HepG2 (cell line): ENCODE results near the gene UROD. TPM values are rescaled to one million over a fixed set of nuclear protein-coding genes. Genes with fewer than 3 reads are reported as not detected.

Experiments used
- GLI4 ChIP-seq: sonication (generic); formaldehyde crosslinking; IDR thresholded peaks from 2 replicates; pipeline ENCODE4 v1.5.1; 2020; ENCODE audit warnings: missing genetic modification reagents, mild to moderate bottlenecking, moderate library complexity, borderline replicate concordance
- MXD4 ChIP-seq: IDR thresholded peaks from 2 replicates; pipeline ENCODE4 v1.6.1; 2016; ENCODE audit warnings: mild to moderate bottlenecking, missing biosample characterization, missing genetic modification reagents
- RARA ChIP-seq: IDR thresholded peaks from 2 replicates; pipeline ENCODE4 v1.6.1; 2016; ENCODE audit warnings: missing genetic modification reagents, missing compliant biosample characterization
- RERE ChIP-seq: IDR thresholded peaks from 2 replicates; pipeline ENCODE4 v1.6.1; 2016; ENCODE audit warnings: low read depth, missing genetic modification reagents, missing compliant biosample characterization
- TCF12 ChIP-seq, 2 experiments: fragments of 450-650 bp in 1 of 2; sonication (generic) in 1 of 2; formaldehyde crosslinking in 1 of 2; IDR thresholded peaks; 2 replicates each; pipeline versions ENCODE4 v1.6.1 to v1.8.0; 2017 to 2022; ENCODE audit warnings: antibody characterized with exemption in 1 of 2, mild to moderate bottlenecking in 1 of 2, missing genetic modification reagents in 1 of 2, moderate library complexity in 1 of 2
- ZNF367 ChIP-seq: sonication (generic); formaldehyde crosslinking; IDR thresholded peaks from 2 replicates; pipeline ENCODE4 v1.4.0; 2020; ENCODE audit warnings: missing genetic modification reagents, borderline replicate concordance
- ZNF558 ChIP-seq: sonication (generic); formaldehyde crosslinking; IDR thresholded peaks from 2 replicates; pipeline ENCODE4 v1.9.0; 2022; ENCODE audit warnings: mild to moderate bottlenecking, missing genetic modification reagents, borderline replicate concordance
- ZNF691 ChIP-seq: sonication (generic); formaldehyde crosslinking; IDR thresholded peaks from 2 replicates; pipeline ENCODE4 v1.4.0; 2020; ENCODE audit warnings: missing genetic modification reagents, low read depth, mild to moderate bottlenecking, borderline replicate concordance
- ZNF891 ChIP-seq: sonication (generic); formaldehyde crosslinking; IDR thresholded peaks from 2 replicates; pipeline ENCODE4 v1.5.0; 2020; ENCODE audit warnings: mild to moderate bottlenecking, missing genetic modification reagents
- polyA plus RNA-seq, 8 experiments: library from polyadenylated mRNA; depleted of rRNA in 3 of 8; stranded (reverse) in 7 of 8; unstranded in 1 of 8; fragments of >200 nt; fragmentation: Illumina TruSeq in 4 of 8; extraction: Trizol in 4 of 8; gene quantifications; 2 replicates each; pipeline versions ENCODE4 v1.2.1 to v1.2.3, GENCODE V29; 2011 to 2016; ENCODE audit warnings: low read depth in 4 of 8, missing spikeins in 1 of 8, mixed read lengths in 1 of 8; ENCODE audit not compliant: insufficient read depth in 1 of 8
- total RNA-seq, 5 experiments: library from RNA; depleted of rRNA; stranded (reverse); fragments of >200 nt; fragmentation: Illumina TruSeq; extraction: Trizol; gene quantifications; 2 replicates each; pipeline ENCODE4 v1.2.3, GENCODE V29; 2016; ENCODE audit warnings: low read depth in 1 of 5
- TF ChIP-seq, protein P1 (sequence below): sonication (generic); formaldehyde crosslinking; conservative IDR thresholded peaks from 2 replicates; pipeline ENCODE4 v1.4.0; 2020; ENCODE audit warnings: missing genetic modification reagents
- TF ChIP-seq, protein P2 (sequence below): sonication (generic); formaldehyde crosslinking; IDR thresholded peaks from 2 replicates; pipeline ENCODE4 v1.8.0; 2023; ENCODE audit warnings: mild to moderate bottlenecking, missing genetic modification reagents

UROD gene
- total and polyA plus RNA-seq, 2 of the 13 experiments (the other 11 are each of a cell fraction or from before 2014, with no cell fraction given): 162 to 171 TPM

DNA sequence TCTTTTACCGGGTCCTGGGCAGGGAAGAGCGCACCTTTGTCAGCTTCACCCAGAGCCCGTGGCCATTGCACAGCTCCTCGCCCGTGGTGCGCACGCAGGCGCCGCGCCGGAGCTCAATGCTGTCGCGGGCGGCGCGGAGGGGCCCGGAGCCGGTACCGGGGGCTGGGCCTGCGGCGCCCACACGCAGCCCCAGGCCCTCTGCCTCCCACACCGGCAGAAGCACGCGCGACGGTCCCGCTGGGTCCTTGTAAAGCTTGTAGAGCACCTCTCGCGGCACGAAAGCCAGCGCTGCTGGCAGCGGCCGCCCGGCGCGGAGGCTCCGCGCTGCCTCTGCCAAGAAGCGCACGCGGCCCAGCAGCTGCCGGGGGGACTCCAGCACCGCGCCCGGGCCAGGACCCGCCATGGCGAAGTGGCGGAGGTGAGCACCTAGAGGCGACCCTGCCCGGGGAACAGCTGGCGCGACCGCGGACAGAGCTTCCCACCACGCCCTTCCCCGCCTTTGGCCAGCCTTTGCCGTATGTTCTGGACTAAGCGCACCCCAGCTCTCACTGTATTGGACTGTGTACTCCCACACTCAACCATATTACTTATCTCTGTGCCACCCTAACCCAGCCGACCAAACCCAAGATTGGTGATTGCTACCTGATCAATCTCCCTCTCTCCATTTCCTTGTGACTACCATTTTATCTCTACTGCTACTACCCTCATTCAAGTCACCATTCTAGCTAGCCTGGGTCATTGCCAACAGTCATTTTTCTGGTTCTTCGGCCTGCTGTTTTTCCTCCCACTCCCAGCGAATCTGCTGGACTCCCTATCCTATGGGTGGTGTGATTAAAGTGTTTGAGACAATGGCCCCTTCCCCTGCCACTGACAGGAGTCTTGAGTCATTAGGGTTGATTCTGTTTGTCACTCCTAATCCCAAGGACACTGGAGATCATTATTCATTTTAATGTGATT, 921 bp upstream of the UROD start, which contains the start of gene HECTD3 (continued):
- TF ChIP-seq RERE (CRISPR knock-in tag) (no peak), RARA (CRISPR knock-in tag) (no peak), MXD4 (CRISPR knock-in tag) (0 out of 2 replicates have a peak, but pooled peaks have one; percentile 22), ZNF558 (peak; percentile 79; the same call in 1 of the 2 replicates), ZNF367 (CRISPR knock-in tag) (no peak), ZNF891 (CRISPR knock-in tag) (0 out of 2 replicates have a peak, but pooled peaks have one; percentile 42), ZNF691 (CRISPR knock-in tag) (0 out of 2 replicates have a peak, but pooled peaks have one; percentile 14), TCF12 (IDR thresholded peaks at IDR 0.05) (no peak), TCF12 (CRISPR knock-in tag; IDR thresholded peaks at IDR 0.05) (peak; percentile 81; the same call in 1 of the 2 replicates), GLI4 (CRISPR knock-in tag) (0 out of 2 replicates have a peak, but pooled peaks have one; percentile 62)
- TF ChIP-seq, protein P1, sequence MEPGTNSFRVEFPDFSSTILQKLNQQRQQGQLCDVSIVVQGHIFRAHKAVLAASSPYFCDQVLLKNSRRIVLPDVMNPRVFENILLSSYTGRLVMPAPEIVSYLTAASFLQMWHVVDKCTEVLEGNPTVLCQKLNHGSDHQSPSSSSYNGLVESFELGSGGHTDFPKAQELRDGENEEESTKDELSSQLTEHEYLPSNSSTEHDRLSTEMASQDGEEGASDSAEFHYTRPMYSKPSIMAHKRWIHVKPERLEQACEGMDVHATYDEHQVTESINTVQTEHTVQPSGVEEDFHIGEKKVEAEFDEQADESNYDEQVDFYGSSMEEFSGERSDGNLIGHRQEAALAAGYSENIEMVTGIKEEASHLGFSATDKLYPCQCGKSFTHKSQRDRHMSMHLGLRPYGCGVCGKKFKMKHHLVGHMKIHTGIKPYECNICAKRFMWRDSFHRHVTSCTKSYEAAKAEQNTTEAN (CRISPR knock-in tag): 0 out of 2 replicates have a peak, but pooled peaks have one; percentile 13
- TF ChIP-seq, protein P2, sequence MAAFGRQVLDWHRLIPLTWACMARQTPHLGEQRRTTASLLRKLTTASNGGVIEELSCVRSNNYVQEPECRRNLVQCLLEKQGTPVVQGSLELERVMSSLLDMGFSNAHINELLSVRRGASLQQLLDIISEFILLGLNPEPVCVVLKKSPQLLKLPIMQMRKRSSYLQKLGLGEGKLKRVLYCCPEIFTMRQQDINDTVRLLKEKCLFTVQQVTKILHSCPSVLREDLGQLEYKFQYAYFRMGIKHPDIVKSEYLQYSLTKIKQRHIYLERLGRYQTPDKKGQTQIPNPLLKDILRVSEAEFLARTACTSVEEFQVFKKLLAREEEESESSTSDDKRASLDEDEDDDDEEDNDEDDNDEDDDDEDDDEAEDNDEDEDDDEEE (CRISPR knock-in tag): peak; percentile 61; the same call in 1 of the 2 replicates
